ENCODE results near the gene SLC45A3. TPM values are rescaled to one million over a fixed set of nuclear protein-coding genes. Genes with fewer than 3 reads are reported as not detected.

SLC45A3 gene
- total and polyA plus RNA-seq, 4 donors = 5.3 to 9.9 (median 5.7) TPM

GRCh38 chr1:205701420-205701819 is 21.1 kb upstream of the SLC45A3 start:
- Histone ChIP-seq H3K4me3 (ENCODE audit: low read depth in 1 of 3, low read length in 3 of 3) (no peak overlapping the region), H3K9ac (ENCODE audit: low read depth in 1 of 2, low read length in 2 of 2) (no peak overlapping the region), H3K36me3 (ENCODE audit: control insufficient read depth in 4 of 4, insufficient read depth in 3 of 4, low read depth in 1 of 4, low read length in 3 of 4) (no peaks in the 10 kb centered on the region), H3K27ac (ENCODE audit: low read depth in 1 of 2, low read length in 2 of 2) (no peak overlapping the region), H3K4me1 (ENCODE audit: control insufficient read depth in 4 of 4, insufficient read depth in 4 of 4, low read length in 3 of 4) (peaks cover 10 to 37% (median 18%) of the 10 kb centered on the region in 4 donors), H3K27me3 (ENCODE audit: control insufficient read depth in 4 of 4, insufficient read depth in 4 of 4, low read length in 3 of 4) (no peaks in the 10 kb centered on the region), H3K9me3 (ENCODE audit: control insufficient read depth in 4 of 4, low read length in 3 of 4) (no peaks in the 10 kb centered on the region)
- no peak for DNase-seq (ENCODE audit: low spot score)
- 73% methylated on average over 2 of the region's 2 CpGs for WGBS
- no peak for TF ChIP-seq RAD21 (IDR thresholded peaks at IDR 0.05)
- no peak for TF ChIP-seq MAX (IDR thresholded peaks at IDR 0.05)
- no peak for TF ChIP-seq TAF1 (conservative IDR thresholded peaks at IDR 0.05)
- TF ChIP-seq, protein P1, sequence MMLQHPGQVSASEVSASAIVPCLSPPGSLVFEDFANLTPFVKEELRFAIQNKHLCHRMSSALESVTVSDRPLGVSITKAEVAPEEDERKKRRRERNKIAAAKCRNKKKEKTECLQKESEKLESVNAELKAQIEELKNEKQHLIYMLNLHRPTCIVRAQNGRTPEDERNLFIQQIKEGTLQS (IDR thresholded peaks at IDR 0.05) = no peak
- TF ChIP-seq HNF4G (IDR thresholded peaks at IDR 0.05) = no peak
- no peak for TF ChIP-seq RXRA (IDR thresholded peaks at IDR 0.05)
- no peak for TF ChIP-seq FOXA1 (IDR thresholded peaks at IDR 0.05)

DNA sequence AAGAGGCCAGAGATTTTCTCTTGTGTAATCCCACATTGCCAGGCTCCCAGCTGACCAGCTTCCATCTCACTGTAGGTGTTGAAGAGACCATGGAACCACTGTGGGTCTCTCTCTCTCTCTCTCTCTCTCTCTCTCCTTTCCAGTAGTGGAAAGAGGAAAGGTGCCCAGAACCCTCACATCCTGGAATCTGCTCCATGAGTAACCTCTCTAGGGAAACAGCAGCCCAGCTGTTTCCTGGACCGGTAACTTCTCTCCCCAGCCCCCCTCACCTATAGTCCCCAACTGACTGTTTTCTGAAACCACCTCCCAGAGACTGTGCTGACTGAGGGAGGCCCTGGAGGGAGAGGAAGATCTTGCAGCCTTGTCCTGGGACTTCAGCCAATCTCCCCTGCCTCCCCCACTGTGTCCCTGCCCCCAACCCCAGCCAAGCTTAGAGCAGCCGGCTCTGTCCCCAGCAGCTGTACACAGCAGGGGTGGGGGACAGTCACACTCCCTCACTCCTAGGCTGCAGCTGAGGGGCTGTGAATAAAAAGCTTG is 20.6 kb upstream of the SLC45A3 start:
- Histone ChIP-seq H3K9ac (ENCODE audit: low read depth in 1 of 2, low read length in 2 of 2) (no peak overlapping the region), H3K9me3 (ENCODE audit: control insufficient read depth in 4 of 4, low read length in 3 of 4) (no peaks in the 10 kb centered on the region), H3K27me3 (ENCODE audit: control insufficient read depth in 4 of 4, insufficient read depth in 4 of 4, low read length in 3 of 4) (no peaks in the 10 kb centered on the region), H3K27ac (ENCODE audit: low read depth in 1 of 2, low read length in 2 of 2) (no peak overlapping the region), H3K4me1 (ENCODE audit: control insufficient read depth in 4 of 4, insufficient read depth in 4 of 4, low read length in 3 of 4) (peaks cover 10 to 37% (median 18%) of the 10 kb centered on the region in 4 donors), H3K4me3 (ENCODE audit: low read depth in 1 of 3, low read length in 3 of 3) (no peak overlapping the region), H3K36me3 (ENCODE audit: control insufficient read depth in 4 of 4, insufficient read depth in 3 of 4, low read depth in 1 of 4, low read length in 3 of 4) (no peaks in the 10 kb centered on the region)
- DNase-seq (ENCODE audit: low spot score) = no peak
- TF ChIP-seq JUND (IDR thresholded peaks at IDR 0.05) (no peak), RAD21 (IDR thresholded peaks at IDR 0.05) (no peak), FOXA2 (IDR thresholded peaks at IDR 0.05) (no peak), HNF4A (conservative IDR thresholded peaks at IDR 0.05) (no peak)
- TF ChIP-seq, protein P2, sequence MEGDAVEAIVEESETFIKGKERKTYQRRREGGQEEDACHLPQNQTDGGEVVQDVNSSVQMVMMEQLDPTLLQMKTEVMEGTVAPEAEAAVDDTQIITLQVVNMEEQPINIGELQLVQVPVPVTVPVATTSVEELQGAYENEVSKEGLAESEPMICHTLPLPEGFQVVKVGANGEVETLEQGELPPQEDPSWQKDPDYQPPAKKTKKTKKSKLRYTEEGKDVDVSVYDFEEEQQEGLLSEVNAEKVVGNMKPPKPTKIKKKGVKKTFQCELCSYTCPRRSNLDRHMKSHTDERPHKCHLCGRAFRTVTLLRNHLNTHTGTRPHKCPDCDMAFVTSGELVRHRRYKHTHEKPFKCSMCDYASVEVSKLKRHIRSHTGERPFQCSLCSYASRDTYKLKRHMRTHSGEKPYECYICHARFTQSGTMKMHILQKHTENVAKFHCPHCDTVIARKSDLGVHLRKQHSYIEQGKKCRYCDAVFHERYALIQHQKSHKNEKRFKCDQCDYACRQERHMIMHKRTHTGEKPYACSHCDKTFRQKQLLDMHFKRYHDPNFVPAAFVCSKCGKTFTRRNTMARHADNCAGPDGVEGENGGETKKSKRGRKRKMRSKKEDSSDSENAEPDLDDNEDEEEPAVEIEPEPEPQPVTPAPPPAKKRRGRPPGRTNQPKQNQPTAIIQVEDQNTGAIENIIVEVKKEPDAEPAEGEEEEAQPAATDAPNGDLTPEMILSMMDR (IDR thresholded peaks at IDR 0.05; ENCODE audit: low read depth, low read length, missing input control) = no peak
- TF ChIP-seq, protein P3, sequence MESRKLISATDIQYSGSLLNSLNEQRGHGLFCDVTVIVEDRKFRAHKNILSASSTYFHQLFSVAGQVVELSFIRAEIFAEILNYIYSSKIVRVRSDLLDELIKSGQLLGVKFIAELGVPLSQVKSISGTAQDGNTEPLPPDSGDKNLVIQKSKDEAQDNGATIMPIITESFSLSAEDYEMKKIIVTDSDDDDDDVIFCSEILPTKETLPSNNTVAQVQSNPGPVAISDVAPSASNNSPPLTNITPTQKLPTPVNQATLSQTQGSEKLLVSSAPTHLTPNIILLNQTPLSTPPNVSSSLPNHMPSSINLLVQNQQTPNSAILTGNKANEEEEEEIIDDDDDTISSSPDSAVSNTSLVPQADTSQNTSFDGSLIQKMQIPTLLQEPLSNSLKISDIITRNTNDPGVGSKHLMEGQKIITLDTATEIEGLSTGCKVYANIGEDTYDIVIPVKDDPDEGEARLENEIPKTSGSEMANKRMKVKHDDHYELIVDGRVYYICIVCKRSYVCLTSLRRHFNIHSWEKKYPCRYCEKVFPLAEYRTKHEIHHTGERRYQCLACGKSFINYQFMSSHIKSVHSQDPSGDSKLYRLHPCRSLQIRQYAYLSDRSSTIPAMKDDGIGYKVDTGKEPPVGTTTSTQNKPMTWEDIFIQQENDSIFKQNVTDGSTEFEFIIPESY (IDR thresholded peaks at IDR 0.05) = no peak
- 53% methylated on average over 2 of the region's 2 CpGs for WGBS

- WGBS = 68% methylated on average over 4 of the region's 4 CpGs
- Histone ChIP-seq H3K27me3 (ENCODE audit: control insufficient read depth in 4 of 4, insufficient read depth in 4 of 4, low read length in 3 of 4) (no peaks in the 10 kb centered on the region), H3K9me3 (ENCODE audit: control insufficient read depth in 4 of 4, low read length in 3 of 4) (no peaks in the 10 kb centered on the region), H3K27ac (ENCODE audit: low read depth in 1 of 2, low read length in 2 of 2) (peak overlapping the region in 1 of 2 donors; percentile 26), H3K4me3 (ENCODE audit: low read depth in 1 of 3, low read length in 3 of 3) (no peak overlapping the region), H3K4me1 (ENCODE audit: control insufficient read depth in 4 of 4, insufficient read depth in 4 of 4, low read length in 3 of 4) (peaks cover 10 to 31% (median 18%) of the 10 kb centered on the region in 4 donors), H3K9ac (ENCODE audit: low read depth in 1 of 2, low read length in 2 of 2) (no peak overlapping the region), H3K36me3 (ENCODE audit: control insufficient read depth in 4 of 4, insufficient read depth in 3 of 4, low read depth in 1 of 4, low read length in 3 of 4) (no peaks in the 10 kb centered on the region)
- no peak for TF ChIP-seq JUND (IDR thresholded peaks at IDR 0.05)
- TF ChIP-seq YY1 (IDR thresholded peaks at IDR 0.05) = no peak
- TF ChIP-seq TAF1 (conservative IDR thresholded peaks at IDR 0.05) = no peak
- TF ChIP-seq RAD21 (IDR thresholded peaks at IDR 0.05) = no peak
- TF ChIP-seq, protein P2 (IDR thresholded peaks at IDR 0.05; ENCODE audit: low read depth, low read length, missing input control) = no peak
- TF ChIP-seq NR2F2 (IDR thresholded peaks at IDR 0.05) = no peak
- TF ChIP-seq RXRA (IDR thresholded peaks at IDR 0.05) = peak in 1 of 2 donors; percentile 21
- peak; percentile 12 to 26 for TF ChIP-seq HNF4A (conservative IDR thresholded peaks at IDR 0.05)
- DNase-seq (ENCODE audit: low spot score) = no peak
Measured at GRCh38 chr1:205699416-205699815, 19.1 kb upstream of the SLC45A3 start.

All from liver (tissue), 9 donors.